OCI-LY3 (cell line): Measurements from ENCODE around the gene PDS5B.

ENCODE experiments used
- CTCF ChIP-seq: fragments of 200-600, 300-600 bp; sonication (generic); IDR thresholded peaks from 2 replicates; pipeline ENCODE4 v1.5.1; 2014; ENCODE audit warnings: antibody characterized with exemption, low read length, low read depth
- EZH2phosphoT487 ChIP-seq: fragments of 200-600 bp; shearing (Covaris generic); IDR thresholded peaks from 2 replicates; pipeline ENCODE4 v1.6.1; 2018; ENCODE audit warnings: antibody characterized with exemption, mixed run types, low read depth

- TF ChIP-seq CTCF, result no peak
- no peak for TF ChIP-seq EZH2phosphoT487
These were observed 167.9 kb downstream of the PDS5B start for GRCh38 chr13:32754179-32754578.
